Naive B cell (primary cell): ENCODE measurements around the gene SLAMF6. TPM values are rescaled to one million over a fixed set of nuclear protein-coding genes. Genes with fewer than 3 reads are reported as not detected.
"Not testable (repeated sequence)": the region's sequence is repeated elsewhere in the genome, so short reads cannot be mapped to it uniquely, and the experiment has no call there.

ENCODE experiments used
- ATAC-seq, 2 donors: fragments of 150-1000 bp; cut with Tn5 transposase; 2 replicates each; pipeline ENCODE4 v1.10.0; 2021; ENCODE audit warnings: low read depth in 2 of 2, mild to moderate bottlenecking in 2 of 2, moderate library complexity in 2 of 2
- DNase-seq: peaks from one replicate; pipeline ENCODE4 v3.0.0; 2022
- H3K27ac Mint-ChIP-seq, 6 donors: one replicate each; pipeline ENCODE4 v1.8.0; 2020 to 2022; ENCODE audit warnings: mild to moderate bottlenecking in 6 of 6, mixed read lengths in 6 of 6, moderate library complexity in 5 of 6, inconsistent platforms in 2 of 6
- H3K27me3 Mint-ChIP-seq, 3 donors: one replicate each; pipeline ENCODE4 v1.8.0; 2021 to 2022; ENCODE audit warnings: mixed read lengths in 3 of 3, mild to moderate bottlenecking in 1 of 3
- H3K36me3 Mint-ChIP-seq, 2 donors: one replicate each; pipeline ENCODE4 v1.8.0; 2020 to 2022; ENCODE audit warnings: mixed read lengths in 2 of 2, inconsistent platforms in 1 of 2, mild to moderate bottlenecking in 1 of 2
- H3K4me1 Mint-ChIP-seq, 3 donors: one replicate each; pipeline ENCODE4 v1.8.0; 2020 to 2022; ENCODE audit warnings: mixed read lengths in 3 of 3, inconsistent platforms in 1 of 3, mild to moderate bottlenecking in 1 of 3, moderate library complexity in 1 of 3
- H3K4me3 Mint-ChIP-seq, 8 donors: one replicate each; pipeline ENCODE4 v1.8.0; 2020 to 2022; ENCODE audit warnings: mild to moderate bottlenecking in 8 of 8, mixed read lengths in 8 of 8, moderate library complexity in 8 of 8, inconsistent platforms in 2 of 8
- H3K9me3 Mint-ChIP-seq, 7 donors: one replicate each; pipeline ENCODE4 v1.8.0; 2020 to 2022; ENCODE audit warnings: mixed read lengths in 7 of 7, mild to moderate bottlenecking in 5 of 7, inconsistent platforms in 2 of 7, moderate library complexity in 1 of 7
- polyA plus RNA-seq, 6 donors: library from polyadenylated mRNA; unstranded; fragments of 300-500 nt; fragmentation: Illumina TruSeq; gene quantifications; one replicate each; pipeline ENCODE4 v1.2.3, GENCODE V29; 2021; ENCODE audit warnings: low read depth in 6 of 6

The SLAMF6 gene
- polyA plus RNA-seq, 6 donors from 2014 or later: 164 to 256 (median 194) TPM

DNA sequence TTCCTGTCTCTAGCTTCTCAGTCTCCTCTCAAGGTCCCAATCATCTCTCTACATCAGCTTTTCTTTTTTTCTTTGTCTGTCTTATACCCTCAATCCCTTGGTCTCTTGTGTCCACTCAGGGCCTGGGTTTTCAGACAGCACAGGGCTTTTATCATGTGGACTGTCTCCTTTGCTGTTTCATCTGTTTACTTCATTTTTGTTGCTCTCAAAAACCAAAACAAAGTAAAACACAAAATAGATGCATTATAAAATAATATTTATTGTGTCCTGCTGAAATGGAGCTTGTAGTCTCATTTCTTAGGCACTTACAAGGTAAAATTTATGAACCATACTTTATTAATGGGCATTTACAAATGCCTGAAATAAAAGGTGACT is 17.8 kb upstream of the SLAMF6 start:
- H3K4me3 Mint-ChIP-seq: peak overlapping the region in 6 of 8 donors; percentile 20 to 87 (median 66)
- peaks cover 0 to 9% (median 5%) of the 10 kb centered on the region in 7 donors for H3K9me3 Mint-ChIP-seq
- ATAC-seq (no peak), DNase-seq (no peak)
- H3K27me3 Mint-ChIP-seq: no peaks in the 10 kb centered on the region
- peaks cover 41 to 58% (median 54%) of the 10 kb centered on the region in 3 donors for H3K4me1 Mint-ChIP-seq
- H3K36me3 Mint-ChIP-seq: peaks cover 0 to 5% of the 10 kb centered on the region in 2 donors
- peak overlapping the region; percentile 84 to 97 (median 95) for H3K27ac Mint-ChIP-seq

DNA sequence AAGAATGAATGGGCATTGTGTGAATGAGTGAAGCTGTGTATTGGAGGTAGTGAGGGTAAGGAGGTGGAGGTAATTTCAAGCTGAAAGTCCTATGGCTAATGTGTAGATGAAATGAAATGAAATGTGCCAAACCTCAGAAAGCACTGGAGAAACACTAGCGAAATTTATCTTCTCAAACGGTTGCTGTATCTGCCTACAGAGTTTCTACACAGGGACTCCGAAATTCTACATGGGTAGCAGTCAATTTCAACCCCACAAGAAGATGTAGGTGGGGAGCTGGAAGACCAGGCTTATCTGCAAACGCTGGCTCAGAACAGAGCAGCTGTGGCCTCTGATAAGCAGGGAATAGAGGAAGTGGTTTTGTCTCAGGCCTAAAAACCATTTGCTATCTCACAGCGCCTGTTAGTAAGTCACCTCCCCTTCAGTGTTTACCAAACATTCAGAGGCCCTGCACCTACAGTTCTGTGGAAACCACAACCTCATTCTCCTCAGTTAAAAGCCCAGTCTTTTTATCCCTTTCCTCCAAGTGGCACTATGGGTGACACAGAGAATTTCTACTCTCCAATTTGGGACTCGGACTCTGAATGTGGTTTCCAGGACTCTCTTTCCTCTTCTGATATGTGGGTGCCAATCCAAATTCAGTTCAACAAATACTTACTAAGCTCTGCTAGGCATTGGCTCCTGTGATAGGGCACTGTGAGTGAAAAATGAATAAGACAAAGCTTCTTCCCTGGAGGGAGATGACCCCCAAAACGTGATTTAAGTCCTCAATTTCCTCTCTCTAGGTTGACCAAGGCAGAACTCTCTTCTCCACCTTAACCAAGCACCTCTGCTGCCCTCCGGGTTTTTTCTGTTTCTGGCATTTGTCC is 17.2 kb upstream of the SLAMF6 start:
- Mint-ChIP-seq H3K4me3 (peak overlapping the region in 7 of 8 donors; percentile 40 to 87 (median 70)), H3K36me3 (peaks cover 3 to 5% of the 10 kb centered on the region in 2 donors), H3K4me1 (peaks cover 41 to 55% (median 54%) of the 10 kb centered on the region in 3 donors), H3K27me3 (no peaks in the 10 kb centered on the region), H3K9me3 (peaks cover under 1 to 13% (median 5%) of the 10 kb centered on the region in 7 donors), H3K27ac (peak overlapping the region; percentile 84 to 97 (median 95))
- ATAC-seq (peak; percentile 97 to 99), DNase-seq (peak; percentile 66)

DNA sequence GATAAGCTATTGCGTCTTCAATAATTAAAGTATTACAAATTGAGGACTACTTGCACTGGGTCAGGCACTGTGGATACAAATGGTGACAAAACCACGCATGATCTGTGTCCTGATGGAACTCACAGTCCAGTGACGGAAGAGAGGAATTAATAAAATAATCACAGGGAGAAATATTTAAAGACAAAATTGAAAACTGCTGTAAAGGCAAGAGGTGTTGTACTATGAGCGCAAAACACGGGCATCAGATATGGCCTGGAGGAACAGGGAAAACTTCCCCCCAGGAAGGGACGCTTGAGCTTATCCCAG is 16.6 kb upstream of the SLAMF6 start:
- peak overlapping the region; percentile 42 to 96 (median 95) for H3K27ac Mint-ChIP-seq
- H3K4me3 Mint-ChIP-seq: peak overlapping the region in 7 of 8 donors; percentile 40 to 87 (median 70)
- no peaks in the 10 kb centered on the region for H3K27me3 Mint-ChIP-seq
- H3K4me1 Mint-ChIP-seq: peaks cover 35 to 49% (median 49%) of the 10 kb centered on the region in 3 donors
- DNase-seq (no peak), ATAC-seq (no peak)
- peaks cover 4 to 19% (median 8%) of the 10 kb centered on the region in 7 donors for H3K9me3 Mint-ChIP-seq
- peaks cover 5 to 9% of the 10 kb centered on the region in 2 donors for H3K36me3 Mint-ChIP-seq

DNA sequence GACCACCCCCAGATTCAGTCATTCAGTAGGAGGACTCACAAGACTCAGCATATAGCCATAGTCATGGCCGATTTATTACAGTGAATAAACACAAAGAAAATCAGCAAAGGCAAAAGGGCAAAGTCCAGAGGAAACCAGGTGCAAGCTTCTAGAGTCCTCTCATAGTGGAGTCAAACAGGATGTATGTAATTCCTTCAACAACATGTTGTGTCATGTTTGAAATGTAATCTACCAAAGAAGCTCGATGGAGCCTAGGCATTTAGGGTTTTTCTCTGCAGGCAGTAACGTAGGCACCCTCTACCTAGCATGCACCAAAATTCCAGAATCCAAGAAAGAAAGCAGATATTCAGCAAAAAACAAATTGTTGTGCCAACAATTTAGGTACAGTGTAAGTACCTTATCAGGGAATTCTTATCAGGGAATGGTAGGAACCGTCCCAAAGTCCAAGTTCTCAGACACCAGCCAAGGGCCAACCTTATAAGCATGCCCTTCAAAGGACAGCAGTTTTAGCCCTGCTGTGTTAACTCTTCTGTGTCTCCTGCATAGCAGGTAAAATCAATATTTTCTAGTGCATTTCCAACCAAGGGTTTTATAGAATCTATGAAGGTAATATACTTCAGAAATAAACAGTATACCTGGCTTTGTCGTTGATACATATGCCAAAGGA is 16.1 kb upstream of the SLAMF6 start:
- H3K4me1 Mint-ChIP-seq: peaks cover 33 to 44% (median 44%) of the 10 kb centered on the region in 3 donors
- peaks cover 4 to 24% (median 10%) of the 10 kb centered on the region in 7 donors for H3K9me3 Mint-ChIP-seq
- DNase-seq: no peak
- no peaks in the 10 kb centered on the region for H3K27me3 Mint-ChIP-seq
- peak overlapping the region in 3 of 6 donors; percentile 59 to 95 (median 90) for H3K27ac Mint-ChIP-seq
- H3K4me3 Mint-ChIP-seq: peak overlapping the region in 4 of 8 donors; percentile 40 to 87 (median 56)
- H3K36me3 Mint-ChIP-seq: peaks cover 5 to 9% of the 10 kb centered on the region in 2 donors
- ATAC-seq: no peak

DNA sequence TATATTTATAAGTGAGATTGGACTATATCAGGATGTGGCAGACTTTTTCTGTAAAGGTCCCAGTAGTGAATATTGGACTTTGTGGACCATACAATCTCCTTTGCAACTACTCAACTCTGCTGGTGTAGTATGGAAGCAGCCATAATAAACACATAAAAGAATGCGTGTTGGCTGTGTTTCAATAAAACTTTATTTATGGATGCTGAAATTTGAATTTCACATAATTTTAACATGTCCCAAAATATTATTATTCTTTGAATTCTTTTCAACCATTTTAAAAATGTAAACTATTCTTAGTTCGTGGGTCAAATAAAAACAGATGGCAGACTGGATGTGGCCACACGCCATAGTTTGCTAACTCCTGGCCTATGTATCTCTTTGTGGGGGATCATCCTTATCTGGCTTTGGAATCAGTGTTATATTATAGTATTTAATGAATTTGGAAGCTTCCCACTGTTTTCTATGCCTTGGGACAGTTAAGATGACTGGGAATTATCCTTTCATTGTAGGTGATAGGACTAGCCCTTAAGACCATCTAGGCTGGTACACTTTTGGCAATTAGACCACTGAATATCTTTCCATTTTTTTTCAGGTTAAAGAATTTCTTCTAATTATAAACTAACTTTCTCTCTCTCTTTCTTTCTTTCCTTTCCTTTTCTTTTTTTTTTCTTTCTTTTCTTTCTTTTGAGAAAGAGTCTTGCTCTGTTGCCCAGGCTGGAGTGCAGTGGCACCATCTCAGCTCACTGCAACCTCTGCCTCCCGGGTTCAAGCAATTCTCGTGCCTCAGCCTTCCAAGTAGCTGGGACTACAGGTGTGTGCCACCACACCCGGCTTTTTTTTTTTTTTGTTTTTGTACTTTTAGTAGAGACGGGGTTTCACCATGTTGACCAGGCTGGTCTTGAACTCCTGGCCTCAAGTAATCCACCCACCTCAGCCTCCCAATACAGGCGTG is 14.9 kb upstream of the SLAMF6 start:
- no peak for DNase-seq

DNA sequence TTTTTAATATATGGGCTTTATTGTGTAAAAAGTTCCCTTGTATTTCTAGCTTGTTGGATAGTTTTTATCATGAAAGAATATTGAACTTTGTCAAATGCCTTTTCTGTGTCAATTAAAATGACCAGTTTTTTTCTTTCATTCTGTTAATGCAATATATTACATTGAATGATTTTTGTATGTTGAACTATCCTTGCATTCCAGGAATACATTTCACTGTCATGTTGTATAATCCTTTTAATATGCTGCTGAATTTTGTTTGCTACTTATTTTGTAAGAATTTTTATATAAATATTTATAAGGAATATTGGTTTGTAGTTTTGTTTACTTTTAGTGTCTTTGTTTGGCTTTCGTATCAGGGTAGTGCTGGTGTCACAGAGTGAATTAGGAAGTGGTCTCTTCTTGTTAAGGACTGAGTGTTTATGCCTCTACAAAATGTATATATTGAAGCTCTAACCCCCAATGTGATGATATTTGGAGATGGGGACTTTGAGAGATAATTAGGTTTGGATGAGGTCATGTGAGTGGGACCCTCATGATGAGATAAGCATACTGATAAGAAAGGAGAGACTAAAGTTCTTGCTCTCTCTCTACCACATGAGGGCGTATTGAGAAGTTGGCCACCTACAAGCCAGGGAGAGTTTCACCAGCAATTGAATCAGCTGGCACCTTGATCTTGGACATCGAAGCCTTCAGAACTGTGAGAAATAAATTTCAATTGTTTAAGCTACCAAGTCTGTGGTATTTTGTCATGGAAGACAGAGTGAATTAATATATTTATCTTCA is 12.0 kb upstream of the SLAMF6 start:
- Mint-ChIP-seq H3K4me1 (peaks cover 14 to 18% (median 17%) of the 10 kb centered on the region in 3 donors), H3K9me3 (peaks cover 4 to 28% (median 10%) of the 10 kb centered on the region in 7 donors), H3K4me3 (no peak overlapping the region), H3K27ac (peak overlapping the region in 1 of 6 donors; percentile 11), H3K27me3 (no peaks in the 10 kb centered on the region), H3K36me3 (peaks cover 0 to 9% of the 10 kb centered on the region in 2 donors)
- DNase-seq: no peak
- no peak for ATAC-seq

More for the DNA sequence above, 14.9 kb upstream of the SLAMF6 start:
- peaks cover 4 to 28% (median 10%) of the 10 kb centered on the region in 7 donors for H3K9me3 Mint-ChIP-seq
- no peak for ATAC-seq
- H3K4me3 Mint-ChIP-seq: no peak overlapping the region
- peaks cover 33 to 40% (median 38%) of the 10 kb centered on the region in 3 donors for H3K4me1 Mint-ChIP-seq
- H3K27ac Mint-ChIP-seq: peak overlapping the region in 1 of 6 donors; percentile 68
- H3K27me3 Mint-ChIP-seq: no peaks in the 10 kb centered on the region
- H3K36me3 Mint-ChIP-seq: peaks cover 5 to 9% of the 10 kb centered on the region in 2 donors

DNA sequence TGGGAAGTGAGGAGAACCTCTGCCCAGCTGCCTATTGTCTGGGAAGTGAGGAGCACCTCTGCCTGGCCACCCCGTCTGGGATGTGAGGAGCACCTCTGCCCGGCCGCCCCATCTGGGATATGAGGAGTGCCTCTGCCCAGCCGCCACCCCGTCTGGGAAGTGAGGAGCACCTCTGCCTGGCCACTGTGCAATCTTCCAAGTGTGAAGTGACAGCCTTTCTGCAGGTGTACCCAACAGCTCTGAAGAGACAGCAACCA is 9.4 kb upstream of the SLAMF6 start:
- DNase-seq, H3K27me3 Mint-ChIP-seq, H3K4me3 Mint-ChIP-seq, H3K27ac Mint-ChIP-seq, ATAC-seq: not testable (repeated sequence)
- peaks cover 9 to 20% (median 12%) of the 10 kb centered on the region in 3 donors for H3K4me1 Mint-ChIP-seq
- peaks cover 12 to 24% of the 10 kb centered on the region in 2 donors for H3K36me3 Mint-ChIP-seq
- peaks cover 4 to 44% (median 25%) of the 10 kb centered on the region in 7 donors for H3K9me3 Mint-ChIP-seq

DNA sequence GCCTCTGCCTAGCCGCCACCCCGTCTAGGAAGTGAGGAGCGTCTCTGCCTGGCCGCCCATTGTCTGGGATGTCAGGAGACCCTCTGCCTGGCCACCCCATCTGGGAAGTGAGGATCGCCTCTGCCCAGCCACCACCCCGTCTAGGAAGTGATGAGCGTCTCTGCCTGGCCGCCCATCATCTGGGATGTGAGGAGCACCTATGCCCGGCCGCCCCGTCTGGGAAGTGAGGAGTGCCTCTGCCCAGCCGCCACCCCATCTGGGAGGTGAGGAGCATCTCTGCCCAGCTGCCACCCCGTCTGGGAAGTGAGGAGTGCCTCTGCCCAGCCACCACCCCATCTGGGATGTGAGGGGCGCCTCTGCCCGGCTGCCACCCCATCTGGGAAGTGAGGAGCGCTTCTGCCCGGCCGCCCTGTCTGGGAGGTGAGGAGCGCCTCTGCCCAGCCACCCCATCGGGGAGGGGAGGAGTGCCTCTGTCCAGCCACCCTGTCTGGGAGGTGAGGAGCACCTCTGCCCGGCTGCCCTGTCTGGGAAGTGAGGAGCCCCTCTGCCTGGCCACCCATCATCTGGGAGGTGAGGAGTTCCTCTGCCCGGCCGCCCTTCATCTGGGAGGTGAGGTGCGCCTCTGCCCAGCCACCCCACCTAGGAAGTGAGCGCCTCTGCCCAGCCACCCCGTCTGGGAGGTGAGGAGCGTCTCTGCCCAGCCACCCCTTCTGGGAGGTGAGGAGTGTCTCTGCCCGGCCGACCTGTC is 8.9 kb upstream of the SLAMF6 start:
- not testable (repeated sequence) for DNase-seq, H3K27ac Mint-ChIP-seq, H3K4me3 Mint-ChIP-seq, H3K27me3 Mint-ChIP-seq, ATAC-seq
- peaks cover 9 to 20% (median 16%) of the 10 kb centered on the region in 3 donors for H3K4me1 Mint-ChIP-seq
- peaks cover 7 to 49% (median 28%) of the 10 kb centered on the region in 7 donors for H3K9me3 Mint-ChIP-seq
- peaks cover 15 to 29% of the 10 kb centered on the region in 2 donors for H3K36me3 Mint-ChIP-seq

DNA sequence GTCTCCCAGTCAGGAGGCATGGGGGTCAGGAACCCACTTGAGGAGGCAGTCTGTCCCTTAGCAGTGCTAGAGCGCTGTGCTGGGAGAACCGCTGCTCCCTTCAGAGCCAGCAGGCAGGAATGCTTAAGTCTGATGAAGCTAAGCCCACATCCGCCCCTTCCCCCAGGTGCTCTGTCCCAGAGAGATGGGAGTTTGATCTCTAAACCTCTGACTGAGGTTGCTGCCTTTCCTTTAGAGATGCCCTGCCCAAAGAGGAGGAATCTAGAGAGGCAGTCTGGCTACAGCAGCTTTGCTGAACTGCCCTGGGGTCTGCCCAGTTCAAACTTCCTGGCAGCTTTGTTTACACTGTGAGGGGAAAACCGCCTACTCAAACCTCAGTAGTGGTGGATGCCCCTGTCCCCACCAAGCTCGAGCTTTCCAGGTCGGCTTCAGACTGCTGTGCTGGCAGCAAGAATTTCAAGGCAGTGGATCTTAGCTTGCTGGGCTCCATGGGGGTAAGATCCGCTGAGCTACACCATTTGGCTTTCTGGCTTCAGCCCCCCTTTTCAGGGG is 6.4 kb upstream of the SLAMF6 start:
- H3K4me3 Mint-ChIP-seq: peak overlapping the region in 2 of 8 donors; percentile 12 to 69
- H3K27me3 Mint-ChIP-seq, ATAC-seq, DNase-seq: not testable (repeated sequence)
- H3K4me1 Mint-ChIP-seq: peaks cover 9 to 33% (median 31%) of the 10 kb centered on the region in 3 donors
- H3K9me3 Mint-ChIP-seq: peaks cover 5 to 41% (median 38%) of the 10 kb centered on the region in 7 donors
- peak overlapping the region in 3 of 6 donors; percentile 18 to 79 (median 56) for H3K27ac Mint-ChIP-seq
- H3K36me3 Mint-ChIP-seq: peaks cover 20 to 25% of the 10 kb centered on the region in 2 donors

DNA sequence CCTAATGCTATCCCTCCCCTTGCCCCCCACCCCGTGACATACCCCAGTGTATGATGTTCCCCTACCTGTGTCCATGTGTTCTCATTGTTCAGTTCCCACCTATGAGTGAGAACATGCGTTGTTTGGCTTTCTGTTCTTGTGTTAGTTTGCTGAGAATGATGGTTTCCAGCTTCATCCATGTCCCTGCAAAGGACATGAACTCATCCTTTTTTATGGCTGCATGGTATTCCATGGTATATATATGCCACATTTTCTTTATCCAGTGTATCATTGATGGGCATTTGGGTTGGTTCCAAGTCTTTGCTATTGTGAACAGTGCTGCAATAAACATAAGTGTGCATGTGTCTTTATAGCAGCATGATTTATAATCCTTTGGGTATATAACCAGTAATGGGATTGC is 734 bp upstream of the SLAMF6 start:
- H3K9me3 Mint-ChIP-seq: peaks cover 5 to 43% (median 28%) of the 10 kb centered on the region in 7 donors
- peak overlapping the region in 5 of 8 donors; percentile 9 to 80 (median 69) for H3K4me3 Mint-ChIP-seq
- peaks cover 46 to 68% (median 61%) of the 10 kb centered on the region in 3 donors for H3K4me1 Mint-ChIP-seq
- peak overlapping the region in 2 of 6 donors; percentile 35 to 36 for H3K27ac Mint-ChIP-seq
- not testable (repeated sequence) for H3K27me3 Mint-ChIP-seq, ATAC-seq, DNase-seq
- peaks cover 24 to 30% of the 10 kb centered on the region in 2 donors for H3K36me3 Mint-ChIP-seq

DNA sequence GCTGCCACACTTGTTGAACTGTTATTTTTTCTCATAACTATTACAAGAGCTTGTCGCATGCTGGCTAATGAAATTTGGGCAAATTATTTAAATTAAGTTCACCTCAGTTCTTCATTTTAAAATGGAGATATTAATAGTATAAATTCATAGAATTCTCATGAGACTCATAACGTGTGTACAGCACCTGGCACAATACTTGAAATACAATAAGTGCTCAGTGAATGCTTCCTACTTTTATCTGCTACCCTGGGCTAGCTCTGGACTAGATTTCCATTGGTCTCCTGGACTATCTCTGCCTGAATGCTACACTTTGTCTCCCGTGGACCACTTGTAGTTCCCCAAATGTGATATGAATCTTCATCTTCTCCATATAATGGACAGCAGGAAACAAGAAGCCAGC is 919 bp downstream of the SLAMF6 start:
- no peaks in the 10 kb centered on the region for H3K27me3 Mint-ChIP-seq
- H3K4me3 Mint-ChIP-seq: peak overlapping the region; percentile 90 to 99 (median 98)
- H3K36me3 Mint-ChIP-seq: peaks cover 16 to 24% of the 10 kb centered on the region in 2 donors
- peaks cover 4 to 27% (median 12%) of the 10 kb centered on the region in 7 donors for H3K9me3 Mint-ChIP-seq
- DNase-seq (no peak), ATAC-seq (no peak)
- H3K4me1 Mint-ChIP-seq: peaks cover 49 to 79% (median 70%) of the 10 kb centered on the region in 3 donors
- H3K27ac Mint-ChIP-seq: peak overlapping the region; percentile 90 to 96 (median 94)
